ENCODE results near the gene ATP5PB. TPM values are rescaled to one million over a fixed set of nuclear protein-coding genes. Genes with fewer than 3 reads are reported as not detected.

ATP5PB gene
- total and polyA plus RNA-seq, 4 donors: 194 to 256 (median 203) TPM

GRCh38 chr1:111404588-111404987, 44.7 kb upstream of the ATP5PB start:
- Histone ChIP-seq H3K4me1 (ENCODE audit: control insufficient read depth in 5 of 5, insufficient read depth in 5 of 5, low read length in 5 of 5) (peaks cover 0 to 13% (median 5%) of the 10 kb centered on the region in 5 donors), H3K9me3 (ENCODE audit: control insufficient read depth in 4 of 4, insufficient read depth in 3 of 4, low read length in 3 of 4) (no peaks in the 10 kb centered on the region), H3K36me3 (ENCODE audit: control insufficient read depth in 4 of 4, insufficient read depth in 4 of 4, low read length in 4 of 4) (no peaks in the 10 kb centered on the region), H3K27me3 (ENCODE audit: control insufficient read depth in 3 of 3, insufficient read depth in 3 of 3, low read length in 2 of 3) (no peaks in the 10 kb centered on the region), H3K4me3 (no peak overlapping the region), H3K9ac (ENCODE audit: insufficient read depth in 1 of 2, low read length in 2 of 2) (no peak overlapping the region), H3K27ac (ENCODE audit: low read depth in 1 of 2, low read length in 1 of 2) (no peak overlapping the region)
- WGBS, 2 donors: 81% methylated on average over 4 of the region's 4 CpGs
- ATAC-seq (ENCODE audit: insufficient read depth, low FRiP score): no peak
- TF ChIP-seq, protein P1, sequence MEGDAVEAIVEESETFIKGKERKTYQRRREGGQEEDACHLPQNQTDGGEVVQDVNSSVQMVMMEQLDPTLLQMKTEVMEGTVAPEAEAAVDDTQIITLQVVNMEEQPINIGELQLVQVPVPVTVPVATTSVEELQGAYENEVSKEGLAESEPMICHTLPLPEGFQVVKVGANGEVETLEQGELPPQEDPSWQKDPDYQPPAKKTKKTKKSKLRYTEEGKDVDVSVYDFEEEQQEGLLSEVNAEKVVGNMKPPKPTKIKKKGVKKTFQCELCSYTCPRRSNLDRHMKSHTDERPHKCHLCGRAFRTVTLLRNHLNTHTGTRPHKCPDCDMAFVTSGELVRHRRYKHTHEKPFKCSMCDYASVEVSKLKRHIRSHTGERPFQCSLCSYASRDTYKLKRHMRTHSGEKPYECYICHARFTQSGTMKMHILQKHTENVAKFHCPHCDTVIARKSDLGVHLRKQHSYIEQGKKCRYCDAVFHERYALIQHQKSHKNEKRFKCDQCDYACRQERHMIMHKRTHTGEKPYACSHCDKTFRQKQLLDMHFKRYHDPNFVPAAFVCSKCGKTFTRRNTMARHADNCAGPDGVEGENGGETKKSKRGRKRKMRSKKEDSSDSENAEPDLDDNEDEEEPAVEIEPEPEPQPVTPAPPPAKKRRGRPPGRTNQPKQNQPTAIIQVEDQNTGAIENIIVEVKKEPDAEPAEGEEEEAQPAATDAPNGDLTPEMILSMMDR (IDR thresholded peaks at IDR 0.05; ENCODE audit: control extremely low read depth, extremely low read depth): no peak
- no peak for DNase-seq

GRCh38 chr1:111406321-111406768, 42.9 kb upstream of the ATP5PB start:
- Histone ChIP-seq H3K9ac (ENCODE audit: insufficient read depth in 1 of 2, low read length in 2 of 2) (no peak overlapping the region), H3K9me3 (ENCODE audit: control insufficient read depth in 4 of 4, insufficient read depth in 3 of 4, low read length in 3 of 4) (no peaks in the 10 kb centered on the region), H3K4me3 (no peak overlapping the region), H3K36me3 (ENCODE audit: control insufficient read depth in 4 of 4, insufficient read depth in 4 of 4, low read length in 4 of 4) (no peaks in the 10 kb centered on the region), H3K4me1 (ENCODE audit: control insufficient read depth in 5 of 5, insufficient read depth in 5 of 5, low read length in 5 of 5) (peaks cover 0 to 13% (median 5%) of the 10 kb centered on the region in 5 donors), H3K27me3 (ENCODE audit: control insufficient read depth in 3 of 3, insufficient read depth in 3 of 3, low read length in 2 of 3) (no peaks in the 10 kb centered on the region), H3K27ac (ENCODE audit: low read depth in 1 of 2, low read length in 1 of 2) (no peak overlapping the region)
- DNase-seq (peak; percentile 74 to 92 (median 92)), ATAC-seq (ENCODE audit: insufficient read depth, low FRiP score) (peak; percentile 77)
- TF ChIP-seq, protein P1 (IDR thresholded peaks at IDR 0.05; ENCODE audit: control extremely low read depth, extremely low read depth): no peak
- 0 to 1% methylated on average over 2 of the region's 2 CpGs for WGBS, 2 donors

DNA sequence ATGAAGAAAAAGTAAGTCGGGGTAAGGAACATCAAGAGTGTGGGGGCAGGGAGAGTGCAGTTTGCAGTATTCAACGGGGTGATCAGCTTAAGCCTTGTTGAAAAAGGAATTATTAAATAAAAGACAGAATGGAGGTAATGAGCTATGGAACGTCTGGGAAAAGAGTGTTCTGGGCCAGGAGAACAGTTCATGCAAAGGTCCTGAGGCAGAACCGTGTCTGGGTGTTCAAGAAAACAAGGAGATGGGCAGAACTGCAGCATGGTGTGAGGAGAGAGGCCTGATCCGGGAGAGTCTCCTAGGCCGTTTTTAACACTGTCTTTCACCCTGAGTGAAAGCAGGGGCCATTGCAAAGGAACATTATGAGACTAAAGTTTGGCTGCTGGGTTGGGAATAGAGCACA, 42.0 kb upstream of the ATP5PB start:
- TF ChIP-seq, protein P1 (IDR thresholded peaks at IDR 0.05; ENCODE audit: control extremely low read depth, extremely low read depth): no peak
- Histone ChIP-seq H3K9me3 (ENCODE audit: control insufficient read depth in 4 of 4, insufficient read depth in 3 of 4, low read length in 3 of 4) (no peaks in the 10 kb centered on the region), H3K9ac (ENCODE audit: insufficient read depth in 1 of 2, low read length in 2 of 2) (no peak overlapping the region), H3K27me3 (ENCODE audit: control insufficient read depth in 3 of 3, insufficient read depth in 3 of 3, low read length in 2 of 3) (no peaks in the 10 kb centered on the region), H3K27ac (ENCODE audit: low read depth in 1 of 2, low read length in 1 of 2) (no peak overlapping the region), H3K36me3 (ENCODE audit: control insufficient read depth in 4 of 4, insufficient read depth in 4 of 4, low read length in 4 of 4) (no peaks in the 10 kb centered on the region), H3K4me1 (ENCODE audit: control insufficient read depth in 5 of 5, insufficient read depth in 5 of 5, low read length in 5 of 5) (peaks cover 0 to 13% (median 5%) of the 10 kb centered on the region in 5 donors), H3K4me3 (no peak overlapping the region)
- DNase-seq (no peak), ATAC-seq (ENCODE audit: insufficient read depth, low FRiP score) (no peak)
- 79 to 89% methylated on average over 6 of the region's 6 CpGs for WGBS, 2 donors

DNA sequence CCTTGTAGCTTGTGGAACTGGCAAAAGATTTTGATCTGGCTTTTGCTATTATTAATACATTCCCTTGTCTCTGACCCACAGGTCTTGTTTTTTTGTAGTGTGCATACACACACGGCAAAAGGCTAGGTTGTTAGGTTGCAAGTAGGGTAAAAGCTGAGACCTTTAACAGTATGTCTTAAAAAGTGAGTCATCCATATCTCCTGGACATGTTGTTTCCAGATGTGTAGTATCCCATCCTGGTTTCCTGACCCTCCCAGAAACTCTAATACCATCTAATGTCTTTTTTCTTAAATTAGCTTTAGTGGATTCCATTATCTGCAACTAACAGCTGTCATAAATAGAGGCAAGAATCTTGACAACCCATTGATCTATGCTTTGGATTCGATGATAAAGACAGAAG, 36.4 kb upstream of the ATP5PB start:
- H3K4me1 ChIP-seq (ENCODE audit: control insufficient read depth in 5 of 5, insufficient read depth in 5 of 5, low read length in 5 of 5): peaks cover 0 to 8% (median 0%) of the 10 kb centered on the region in 5 donors
- H3K27ac ChIP-seq (ENCODE audit: low read depth in 1 of 2, low read length in 1 of 2): no peak overlapping the region
- H3K9ac ChIP-seq (ENCODE audit: insufficient read depth in 1 of 2, low read length in 2 of 2): no peak overlapping the region
- DNase-seq (no peak), ATAC-seq (ENCODE audit: insufficient read depth, low FRiP score) (no peak)
- H3K4me3 ChIP-seq: no peak overlapping the region
- H3K36me3 ChIP-seq (ENCODE audit: control insufficient read depth in 4 of 4, insufficient read depth in 4 of 4, low read length in 4 of 4): no peaks in the 10 kb centered on the region
- H3K27me3 ChIP-seq (ENCODE audit: control insufficient read depth in 3 of 3, insufficient read depth in 3 of 3, low read length in 2 of 3): no peaks in the 10 kb centered on the region
- TF ChIP-seq, protein P1 (IDR thresholded peaks at IDR 0.05; ENCODE audit: control extremely low read depth, extremely low read depth): no peak
- WGBS, 2 donors: 79 to 85% methylated on average over 2 of the region's 2 CpGs
- H3K9me3 ChIP-seq (ENCODE audit: control insufficient read depth in 4 of 4, insufficient read depth in 3 of 4, low read length in 3 of 4): no peaks in the 10 kb centered on the region
